Activated CD4-positive, alpha-beta T cell treated with anti-CD3 and anti-CD28 coated beads, Interleukin-2, amount 50 U/mL, for 4 hours (primary cell): Measurements from ENCODE around the gene ECPAS.

Source experiments
- DNase-seq, 2 experiments: peaks; one replicate each; pipeline ENCODE4 v3.0.0-alpha.2; 2020

Gene ECPAS

DNA sequence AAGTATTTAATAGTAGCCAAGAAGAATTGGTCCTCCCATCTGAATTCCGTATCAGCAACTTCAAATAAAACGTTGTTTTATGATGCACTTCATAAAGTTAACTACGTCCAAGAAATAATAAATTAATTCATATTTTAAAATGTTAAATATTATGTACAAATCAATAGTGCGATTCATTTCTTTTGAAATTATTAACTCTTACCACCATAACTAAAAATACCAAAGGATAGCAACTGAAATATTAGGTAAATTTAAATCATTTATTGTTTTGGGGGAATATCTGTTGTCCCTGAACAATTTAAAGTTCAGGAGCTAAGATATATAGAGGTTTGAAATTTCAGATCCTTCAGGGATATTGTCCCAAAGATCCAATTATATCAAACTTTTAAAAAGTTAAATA lies 154.1 kb downstream of the ECPAS start, which contains the start of gene OR2K2:
Gene OR2K2, minus strand, starts transcription at position 101 of the 400 bp plus-strand sequence. CDS start 1,791 bp downstream, outside the sequence.
- no peak for DNase-seq

DNA sequence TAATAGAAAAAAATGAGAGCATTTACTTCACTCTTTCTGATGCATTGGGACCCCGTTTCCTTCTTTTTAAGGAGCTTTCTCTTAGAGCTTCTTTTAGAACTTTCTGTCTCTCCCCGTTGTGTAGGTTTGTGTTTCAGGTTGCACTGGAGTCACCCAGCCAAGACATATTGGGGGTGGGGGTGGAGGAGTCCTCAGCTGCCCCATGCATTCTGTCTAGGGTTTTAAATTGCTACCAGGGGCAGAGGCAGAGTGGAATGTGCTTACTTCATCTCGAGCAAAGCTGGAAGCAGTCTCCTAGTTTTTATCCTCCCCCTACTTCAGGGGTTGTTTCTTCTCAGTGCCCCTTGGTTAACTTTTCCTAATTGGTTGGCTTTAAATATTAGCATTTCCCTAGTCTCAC lies 163.6 kb downstream of the ECPAS start:
- no peak for DNase-seq

DNA sequence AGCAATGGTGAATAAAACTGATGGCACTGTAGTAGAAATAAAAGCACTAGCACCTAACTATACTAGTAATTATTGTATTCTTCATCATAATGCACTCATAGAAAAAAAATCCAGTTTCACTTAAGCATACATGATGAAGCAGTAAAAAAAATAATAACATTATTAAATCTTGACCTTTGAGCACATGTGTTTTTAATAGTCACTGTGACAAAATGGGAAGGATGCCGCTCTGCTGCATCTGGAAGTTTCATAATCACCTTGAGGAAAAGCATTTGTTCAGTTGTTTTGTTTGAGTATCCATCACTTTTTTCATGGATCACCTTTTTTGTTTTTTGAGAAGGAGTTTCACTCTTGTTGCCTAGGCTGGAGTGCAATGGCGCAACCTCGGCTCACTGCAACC lies 167.4 kb downstream of the ECPAS start:
- no peak for DNase-seq
